Measurements from ENCODE around the gene RSPH1. TPM values are rescaled to one million over a fixed set of nuclear protein-coding genes. Genes with fewer than 3 reads are reported as not detected.

RSPH1 gene
- polyA plus RNA-seq, 1 of the 3 experiments (the other 2 are of a cell fraction), result 0.97 TPM

DNA sequence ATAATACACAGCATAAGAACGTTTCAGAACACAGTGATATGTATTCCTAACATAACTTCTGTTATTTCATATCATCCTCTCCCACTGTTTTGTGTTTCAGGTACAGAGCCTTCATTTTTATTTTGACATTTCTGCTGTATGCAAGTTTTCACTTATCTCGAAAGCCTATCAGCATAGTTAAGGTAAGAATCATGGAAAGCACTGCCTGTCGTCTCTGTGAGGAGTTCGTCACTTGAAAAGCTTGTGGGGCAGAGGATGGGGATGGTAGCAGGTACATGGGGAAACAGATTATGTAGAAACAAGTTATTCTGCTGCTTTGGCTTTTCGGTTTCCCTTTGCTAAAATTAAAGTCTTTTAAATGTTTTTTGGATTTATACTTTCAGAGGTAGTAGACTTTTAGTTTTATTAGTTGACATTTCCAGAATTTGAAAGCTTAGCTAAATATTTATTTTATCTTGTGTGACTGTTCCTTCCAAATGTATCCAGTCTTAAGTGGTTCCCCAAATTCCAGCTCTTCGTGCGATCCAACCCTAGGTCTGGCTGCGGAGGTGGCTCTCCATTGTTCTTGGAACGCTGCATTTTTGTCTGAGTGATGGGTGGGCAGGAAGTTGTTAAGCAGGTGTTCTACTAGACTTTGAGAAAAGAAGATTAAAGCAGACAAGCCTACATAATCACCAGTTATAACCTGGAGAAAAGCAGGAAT lies 29.8 kb upstream of the RSPH1 start (continued):
- no peak for TF ChIP-seq RXRA (IDR thresholded peaks at IDR 0.05; ENCODE audit: borderline replicate concordance, low read depth)
- no peak for TF ChIP-seq SIN3A (IDR thresholded peaks at IDR 0.05; ENCODE audit: borderline replicate concordance, low read depth, low read length)

DNA sequence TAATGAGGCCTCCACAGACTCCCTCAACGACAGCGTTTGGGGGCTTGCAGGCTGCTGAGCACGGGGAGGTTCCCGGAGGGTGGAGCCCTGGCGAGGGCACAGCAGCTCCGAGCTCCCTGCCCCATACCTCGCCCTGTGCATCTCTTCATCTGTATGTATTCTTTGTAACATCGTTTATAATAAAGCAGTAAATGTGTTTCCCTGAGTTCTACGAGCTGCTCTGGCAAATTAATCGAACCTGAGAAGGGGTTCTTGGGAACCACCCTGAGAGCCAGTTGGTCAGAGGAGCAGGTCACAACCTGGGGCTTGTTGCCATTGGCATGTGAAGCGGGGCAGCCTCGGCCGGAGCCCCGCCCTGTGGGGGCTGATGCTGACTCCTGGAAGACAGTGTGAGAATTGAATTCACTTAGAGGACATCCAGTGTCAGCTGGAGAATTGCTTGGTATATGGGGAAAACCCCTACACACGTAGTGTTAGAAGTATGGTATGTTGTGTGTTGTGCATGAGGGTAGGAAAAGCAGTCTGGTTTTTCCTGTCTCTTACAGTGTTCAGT lies 29.1 kb upstream of the RSPH1 start:
- WGBS (ENCODE audit: low lambda C conversion rate), result 72% methylated on average over 14 of the region's 15 CpGs
- H3K9ac ChIP-seq, result no peak overlapping the region

DNA sequence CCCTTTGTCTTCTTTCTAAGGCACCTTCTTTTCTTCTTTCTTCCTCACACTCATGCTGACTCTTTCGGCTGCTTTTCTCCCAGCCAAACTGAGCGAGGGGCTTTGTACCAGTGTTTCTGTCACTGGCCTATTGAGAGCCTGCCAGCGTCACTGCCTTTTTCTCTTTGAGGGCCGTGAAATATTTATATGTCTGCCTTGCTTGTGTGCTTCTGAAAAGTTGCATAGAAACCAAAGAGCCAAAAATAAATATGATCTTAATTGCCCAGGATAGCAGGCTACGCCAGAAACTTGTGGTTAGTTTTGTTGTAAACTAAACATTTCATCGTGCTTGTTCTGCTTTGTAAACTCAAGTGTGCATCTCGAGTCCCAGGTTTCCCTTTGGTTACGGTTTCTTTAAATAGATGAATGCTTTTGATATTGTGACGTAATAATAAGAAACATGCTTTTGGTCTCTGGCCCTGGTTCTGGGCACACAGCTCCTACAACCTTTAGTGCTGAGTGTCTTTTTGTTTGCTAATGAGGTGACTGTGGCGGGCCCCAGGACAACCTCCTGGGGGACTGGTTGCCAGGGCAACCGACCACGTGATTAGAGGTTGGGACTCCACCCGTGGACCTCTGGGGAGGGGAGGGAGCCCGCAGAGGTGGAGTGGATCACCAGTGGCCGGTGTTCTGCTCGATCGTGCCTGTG lies 28.5 kb upstream of the RSPH1 start:
- WGBS (ENCODE audit: low lambda C conversion rate), result 89% methylated on average over 9 of the region's 17 CpGs
- Histone ChIP-seq H3K9me2 (no peaks in the 10 kb centered on the region), H3K4me1 (ENCODE audit: control insufficient read depth in 1 of 2, insufficient read depth in 2 of 2, low read depth in 1 of 2, low read length in 1 of 2) (no peaks in the 10 kb centered on the region), H3K4me2 (no peak overlapping the region), H3K4me3 (ENCODE audit: low read depth in 2 of 2, low read length in 1 of 2) (no peak overlapping the region), H3F3A (replicated peaks; ENCODE audit: insufficient read depth) (no peaks in the 10 kb centered on the region), H3K27me3 (ENCODE audit: insufficient read depth) (no peaks in the 10 kb centered on the region), H4K20me1 (ENCODE audit: insufficient read depth) (no peaks in the 10 kb centered on the region), H3K79me2 (ENCODE audit: insufficient read depth) (no peaks in the 10 kb centered on the region), H2AFZ (ENCODE audit: low read depth) (no peak overlapping the region), H3K36me3 (replicated peaks in 1 of 2; ENCODE audit: control insufficient read depth in 1 of 2, insufficient read depth in 2 of 2, low read length in 1 of 2) (no peaks in the 10 kb centered on the region), H3K9me3 (no peaks in the 10 kb centered on the region), H3K27ac (ENCODE audit: low read depth in 2 of 2, low read length in 1 of 2) (no peak overlapping the region), H3K9ac (no peak overlapping the region)
- ChIA-PET CTCF (interaction anchor here (1.1 to 1.5 kb wide), 2 partner anchors 10 to 14 kb away, joined by 3 to 4 read pairs; no protein-coding TSS in a partner anchor), POLR2A (no interaction called here)
- DNase-seq, result no peak
- no peak for TF ChIP-seq TCF12 (IDR thresholded peaks at IDR 0.05)
- no peak for TF ChIP-seq REST (IDR thresholded peaks at IDR 0.05; ENCODE audit: low read depth, low read length)
- no peak for TF ChIP-seq RCOR1 (IDR thresholded peaks at IDR 0.05; ENCODE audit: low read length)
- TF ChIP-seq, protein P1, sequence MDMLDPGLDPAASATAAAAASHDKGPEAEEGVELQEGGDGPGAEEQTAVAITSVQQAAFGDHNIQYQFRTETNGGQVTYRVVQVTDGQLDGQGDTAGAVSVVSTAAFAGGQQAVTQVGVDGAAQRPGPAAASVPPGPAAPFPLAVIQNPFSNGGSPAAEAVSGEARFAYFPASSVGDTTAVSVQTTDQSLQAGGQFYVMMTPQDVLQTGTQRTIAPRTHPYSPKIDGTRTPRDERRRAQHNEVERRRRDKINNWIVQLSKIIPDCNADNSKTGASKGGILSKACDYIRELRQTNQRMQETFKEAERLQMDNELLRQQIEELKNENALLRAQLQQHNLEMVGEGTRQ (IDR thresholded peaks at IDR 0.05; ENCODE audit: borderline replicate concordance, low read depth, low read length), result no peak
- no peak for TF ChIP-seq GABPA (IDR thresholded peaks at IDR 0.05; ENCODE audit: low read depth)
- TF ChIP-seq FOSL2 (IDR thresholded peaks at IDR 0.05; ENCODE audit: borderline replicate concordance, low read depth), result no peak
- no peak for TF ChIP-seq MEF2A (IDR thresholded peaks at IDR 0.05; ENCODE audit: borderline replicate concordance, low read depth)
- no peak for TF ChIP-seq EP300 (IDR thresholded peaks at IDR 0.05; ENCODE audit: borderline replicate concordance in 1 of 2, low read depth in 1 of 2, low read length in 1 of 2)
- TF ChIP-seq, protein P2, sequence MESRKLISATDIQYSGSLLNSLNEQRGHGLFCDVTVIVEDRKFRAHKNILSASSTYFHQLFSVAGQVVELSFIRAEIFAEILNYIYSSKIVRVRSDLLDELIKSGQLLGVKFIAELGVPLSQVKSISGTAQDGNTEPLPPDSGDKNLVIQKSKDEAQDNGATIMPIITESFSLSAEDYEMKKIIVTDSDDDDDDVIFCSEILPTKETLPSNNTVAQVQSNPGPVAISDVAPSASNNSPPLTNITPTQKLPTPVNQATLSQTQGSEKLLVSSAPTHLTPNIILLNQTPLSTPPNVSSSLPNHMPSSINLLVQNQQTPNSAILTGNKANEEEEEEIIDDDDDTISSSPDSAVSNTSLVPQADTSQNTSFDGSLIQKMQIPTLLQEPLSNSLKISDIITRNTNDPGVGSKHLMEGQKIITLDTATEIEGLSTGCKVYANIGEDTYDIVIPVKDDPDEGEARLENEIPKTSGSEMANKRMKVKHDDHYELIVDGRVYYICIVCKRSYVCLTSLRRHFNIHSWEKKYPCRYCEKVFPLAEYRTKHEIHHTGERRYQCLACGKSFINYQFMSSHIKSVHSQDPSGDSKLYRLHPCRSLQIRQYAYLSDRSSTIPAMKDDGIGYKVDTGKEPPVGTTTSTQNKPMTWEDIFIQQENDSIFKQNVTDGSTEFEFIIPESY (IDR thresholded peaks at IDR 0.05; ENCODE audit: borderline replicate concordance, low read depth), result no peak
- TF ChIP-seq, protein P3, sequence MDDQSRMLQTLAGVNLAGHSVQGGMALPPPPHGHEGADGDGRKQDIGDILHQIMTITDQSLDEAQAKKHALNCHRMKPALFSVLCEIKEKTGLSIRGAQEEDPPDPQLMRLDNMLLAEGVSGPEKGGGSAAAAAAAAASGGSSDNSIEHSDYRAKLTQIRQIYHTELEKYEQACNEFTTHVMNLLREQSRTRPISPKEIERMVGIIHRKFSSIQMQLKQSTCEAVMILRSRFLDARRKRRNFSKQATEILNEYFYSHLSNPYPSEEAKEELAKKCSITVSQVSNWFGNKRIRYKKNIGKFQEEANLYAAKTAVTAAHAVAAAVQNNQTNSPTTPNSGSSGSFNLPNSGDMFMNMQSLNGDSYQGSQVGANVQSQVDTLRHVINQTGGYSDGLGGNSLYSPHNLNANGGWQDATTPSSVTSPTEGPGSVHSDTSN (IDR thresholded peaks at IDR 0.05), result no peak
- TF ChIP-seq SMC3 (IDR thresholded peaks at IDR 0.05; ENCODE audit: low read depth, low read length), result no peak
- TF ChIP-seq FOXM1 (IDR thresholded peaks at IDR 0.05; ENCODE audit: low read depth), result no peak

More for the DNA sequence above, 29.1 kb upstream of the RSPH1 start:
- CTCF ChIA-PET, result interaction anchor here (1.1 kb wide), 1 partner anchor 13 kb away, joined by 3 read pairs; no protein-coding TSS in a partner anchor
- H3F3A ChIP-seq (replicated peaks; ENCODE audit: insufficient read depth), result no peaks in the 10 kb centered on the region
- no peak overlapping the region for H2AFZ ChIP-seq (ENCODE audit: low read depth)
- H3K9me3 ChIP-seq, result no peaks in the 10 kb centered on the region
- no peaks in the 10 kb centered on the region for H3K79me2 ChIP-seq (ENCODE audit: insufficient read depth)
- H3K36me3 ChIP-seq (replicated peaks in 1 of 2; ENCODE audit: control insufficient read depth in 1 of 2, insufficient read depth in 2 of 2, low read length in 1 of 2), result no peaks in the 10 kb centered on the region
- H4K20me1 ChIP-seq (ENCODE audit: insufficient read depth), result no peaks in the 10 kb centered on the region
- H3K27me3 ChIP-seq (ENCODE audit: insufficient read depth), result no peaks in the 10 kb centered on the region
- no peak overlapping the region for H3K4me2 ChIP-seq
- H3K27ac ChIP-seq (ENCODE audit: low read depth in 2 of 2, low read length in 1 of 2), result no peak overlapping the region
- no peak overlapping the region for H3K4me3 ChIP-seq (ENCODE audit: low read depth in 2 of 2, low read length in 1 of 2)
- no peak for DNase-seq
- no peak for TF ChIP-seq RFX5 (IDR thresholded peaks at IDR 0.05; ENCODE audit: low read length)
- TF ChIP-seq MEF2A (IDR thresholded peaks at IDR 0.05; ENCODE audit: borderline replicate concordance, low read depth), result no peak
- TF ChIP-seq NFIC (IDR thresholded peaks at IDR 0.05; ENCODE audit: borderline replicate concordance), result no peak
- TF ChIP-seq JUND (IDR thresholded peaks at IDR 0.05), result no peak
- TF ChIP-seq RAD21 (IDR thresholded peaks at IDR 0.05; ENCODE audit: low read length), result no peak
- no peak for TF ChIP-seq TAF1 (IDR thresholded peaks at IDR 0.05; ENCODE audit: borderline replicate concordance, low read depth, low read length)
- H3K4me1 ChIP-seq (ENCODE audit: control insufficient read depth in 1 of 2, insufficient read depth in 2 of 2, low read depth in 1 of 2, low read length in 1 of 2), result no peaks in the 10 kb centered on the region
- POLR2A ChIA-PET, result no interaction called here
- H3K9me2 ChIP-seq, result no peaks in the 10 kb centered on the region
